ENCODE data around the gene AREL1.
A peak's percentile ranks its signal among the peaks of the same experiment; 100 is the strongest.

Gene AREL1

GRCh38 chr14:74658535-74659131 is 54.2 kb downstream of the AREL1 start:
- FAIRE-seq: no peak

DNA sequence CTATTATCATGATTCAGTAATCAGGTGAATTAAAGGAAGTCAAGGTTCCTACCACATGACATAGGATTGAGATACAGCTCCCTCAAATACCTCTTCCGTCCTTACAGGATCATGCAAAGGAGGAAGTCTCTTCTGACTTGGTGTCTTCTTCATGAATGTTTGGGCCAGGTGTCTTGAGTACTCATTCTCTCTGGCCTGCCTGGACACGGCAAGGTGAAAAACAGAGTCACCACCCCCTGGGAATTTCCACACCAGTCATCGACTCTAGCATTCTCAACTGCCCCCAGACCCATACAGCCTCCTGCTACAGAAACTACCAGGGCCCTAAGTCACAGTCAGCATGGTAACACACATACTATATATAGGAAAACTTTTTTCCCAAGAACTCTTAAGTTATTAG is 55.9 kb downstream of the AREL1 start:
- FAIRE-seq: no peak

- FAIRE-seq: peak; percentile 35
Measured at GRCh38 chr14:74655599-74656395, 57.1 kb downstream of the AREL1 start.

- no peak for FAIRE-seq
Measured at GRCh38 chr14:74654931-74655330, 57.9 kb downstream of the AREL1 start.

- no peak for FAIRE-seq
Measured at GRCh38 chr14:74653386-74654138, 59.3 kb downstream of the AREL1 start.

- no peak for FAIRE-seq
Measured at GRCh38 chr14:74652541-74652940, 60.3 kb downstream of the AREL1 start.

GRCh38 chr14:74650927-74651686 is 61.8 kb downstream of the AREL1 start:
- FAIRE-seq: no peak

GRCh38 chr14:74649673-74650072 is 63.2 kb downstream of the AREL1 start:
- FAIRE-seq: no peak

- FAIRE-seq: no peak
Measured at GRCh38 chr14:74649167-74649566, 63.7 kb downstream of the AREL1 start.

DNA sequence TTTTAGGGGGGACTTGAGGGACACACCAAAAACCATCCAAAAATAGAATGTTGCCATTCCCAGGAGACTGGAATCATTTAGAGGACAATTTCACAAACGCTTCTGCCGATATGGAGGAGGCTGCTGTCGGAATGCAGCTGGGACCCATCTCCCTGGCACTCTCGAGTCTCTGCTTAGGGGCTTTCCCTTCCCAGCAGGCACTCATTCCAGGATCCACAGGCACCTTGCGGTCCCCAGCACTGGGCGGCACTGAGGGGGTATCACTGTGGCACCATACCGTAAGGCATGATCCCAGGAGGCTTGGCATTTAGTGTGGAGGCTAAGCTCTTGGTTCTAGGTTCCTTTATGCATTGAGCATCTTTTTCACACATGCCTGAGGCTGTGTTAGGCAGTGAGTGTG is 64.3 kb downstream of the AREL1 start:
- FAIRE-seq: no peak

DNA sequence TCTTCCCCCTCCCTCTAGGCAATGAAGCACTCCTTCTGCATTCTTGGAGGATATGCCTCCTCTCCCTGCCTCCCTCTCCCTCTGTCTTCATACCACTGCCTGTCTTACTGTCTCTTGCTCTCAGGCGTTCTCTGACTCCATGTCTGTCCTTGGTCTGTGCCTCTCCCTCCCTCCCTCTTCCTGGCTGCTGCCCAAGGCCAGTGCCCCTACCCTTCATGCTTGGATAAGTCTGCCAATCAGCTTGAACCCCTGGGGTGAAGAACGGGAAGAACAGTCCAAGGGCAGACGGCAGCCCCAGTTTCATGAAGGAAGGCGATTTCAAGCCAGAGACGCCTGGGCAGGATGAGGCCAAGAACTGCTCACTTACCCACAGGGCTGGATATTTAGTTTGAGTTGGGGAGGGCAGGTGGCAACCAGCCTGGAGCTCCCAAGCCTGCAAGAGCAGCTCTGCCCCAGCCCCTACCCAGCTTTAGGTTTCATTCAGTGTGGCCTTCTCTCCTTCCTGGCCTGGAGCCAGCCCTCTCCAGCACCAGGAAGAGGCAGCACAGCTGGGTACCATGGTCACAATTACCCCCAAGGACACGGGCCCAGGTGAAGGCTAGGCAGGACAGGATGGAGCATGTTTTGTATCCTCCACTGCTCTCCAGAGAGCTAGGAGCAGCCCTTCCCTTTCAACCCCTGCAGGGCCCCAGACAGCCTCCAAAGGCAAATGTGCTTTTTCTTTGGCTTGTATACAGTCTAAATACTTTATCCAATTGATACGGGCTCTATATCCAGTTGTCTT is 65.0 kb downstream of the AREL1 start:
- no peak for FAIRE-seq

DNA sequence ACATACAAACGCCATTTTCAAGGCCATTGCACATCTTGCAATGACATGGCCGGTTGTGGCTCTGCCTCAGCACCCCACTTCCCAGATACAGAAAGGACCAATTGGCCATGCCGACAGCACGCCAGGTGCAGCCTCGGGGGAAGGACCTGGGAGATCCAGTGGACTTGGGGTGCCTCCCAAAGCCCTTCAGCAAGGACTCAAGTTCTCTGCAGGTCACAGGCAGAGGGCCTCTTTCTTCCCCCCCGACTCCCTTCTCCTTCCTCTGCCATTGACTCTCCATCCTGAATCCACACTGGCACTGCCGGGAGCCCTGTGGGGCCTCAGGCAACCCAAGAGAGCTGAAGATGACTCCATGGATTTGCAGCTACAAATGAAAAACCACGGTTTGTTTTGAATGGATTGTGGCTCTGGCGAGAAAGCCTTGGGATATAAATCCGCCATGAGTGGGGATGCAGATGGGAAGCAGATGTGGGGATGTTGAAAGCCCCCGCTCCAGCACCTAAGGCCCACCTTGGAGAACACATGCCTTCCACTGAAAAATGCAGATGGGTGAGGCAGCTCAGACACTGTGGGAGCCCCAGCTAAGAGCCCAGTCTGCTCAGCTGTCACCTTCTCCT is 65.7 kb downstream of the AREL1 start:
- no peak for FAIRE-seq

GRCh38 chr14:74645756-74646470 is 67.0 kb downstream of the AREL1 start:
- no peak for FAIRE-seq

DNA sequence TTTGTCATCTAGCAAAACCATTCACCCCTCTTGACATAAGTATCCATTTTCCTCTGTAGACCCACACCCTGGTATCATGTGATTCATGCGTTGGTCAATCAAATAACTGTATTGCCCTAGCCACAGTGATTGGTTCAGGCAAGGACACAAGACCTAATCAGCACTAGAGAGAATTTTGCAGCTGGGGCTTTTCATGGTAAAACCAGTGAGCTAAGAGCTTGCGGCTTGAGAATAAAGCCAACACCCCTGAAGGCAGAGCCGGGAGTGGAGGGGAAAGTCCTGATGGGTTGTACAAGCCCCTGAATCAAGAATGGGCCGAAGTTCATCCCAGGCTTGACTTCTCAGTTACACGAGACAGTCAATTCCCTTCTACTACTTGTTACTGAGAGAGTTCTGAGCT is 67.6 kb downstream of the AREL1 start:
- no peak for FAIRE-seq

GRCh38 chr14:74641601-74642391 is 71.1 kb downstream of the AREL1 start:
- no peak for FAIRE-seq

DNA sequence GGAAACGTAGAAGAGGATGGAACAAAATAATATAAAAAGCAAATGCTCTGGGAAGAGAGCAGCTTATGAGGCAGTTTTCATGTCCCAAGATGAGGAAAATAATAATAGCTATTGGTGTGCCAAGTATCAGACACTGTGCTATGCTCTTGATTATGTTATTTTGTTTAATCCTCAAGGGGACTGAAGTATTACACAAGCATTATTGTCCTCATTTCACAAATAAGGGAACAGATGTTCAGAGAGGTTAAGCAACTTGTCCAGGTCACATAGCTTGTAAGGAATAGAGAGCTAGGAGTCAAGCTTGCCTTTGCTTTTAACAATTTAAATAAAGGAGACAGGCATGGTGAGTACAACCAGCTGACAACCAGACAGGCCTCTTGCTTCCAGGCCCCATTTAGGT is 73.9 kb downstream of the AREL1 start:
- FAIRE-seq: no peak

DNA sequence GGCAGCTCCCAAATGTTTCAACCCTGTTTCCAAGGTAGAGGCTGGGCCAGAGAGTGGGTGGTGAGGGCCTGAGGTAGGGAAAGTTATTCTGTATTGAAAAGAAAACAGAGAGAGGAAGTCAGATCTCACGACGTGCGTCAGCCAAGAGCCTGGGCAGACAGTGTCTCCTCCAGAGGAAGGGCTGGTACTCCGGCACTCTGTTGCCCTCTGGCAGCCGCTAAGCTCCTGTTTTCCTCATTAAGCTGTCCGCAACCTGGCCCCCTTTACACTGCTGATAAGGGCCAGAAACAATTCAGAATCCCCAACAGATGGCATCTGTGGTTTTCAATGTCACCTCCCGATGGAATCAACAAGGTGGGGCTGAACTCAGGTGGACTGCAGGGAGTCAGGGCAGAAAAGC is 74.8 kb downstream of the AREL1 start:
- FAIRE-seq: no peak

DNA sequence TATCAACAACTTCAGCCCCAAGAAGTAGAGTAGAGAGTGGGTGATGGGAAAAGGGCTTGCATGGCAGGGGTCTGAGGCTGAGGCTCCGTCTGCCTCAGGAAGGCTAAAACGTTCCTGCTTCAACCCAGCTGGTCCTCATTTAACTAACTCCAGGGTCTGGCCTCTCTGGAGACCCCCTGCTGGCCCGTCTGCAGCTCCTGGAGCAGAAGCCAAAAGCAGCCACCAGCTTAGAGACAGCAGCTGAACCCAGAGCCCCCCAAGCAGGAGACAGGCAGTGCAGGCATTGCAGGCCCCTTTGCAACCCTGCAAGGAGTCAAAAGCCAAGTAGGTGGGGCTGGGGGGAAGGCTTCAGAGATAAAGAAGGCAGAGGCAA is 75.7 kb downstream of the AREL1 start:
- FAIRE-seq: no peak

- FAIRE-seq: no peak
Measured at GRCh38 chr14:74636424-74637177, 76.3 kb downstream of the AREL1 start.

DNA sequence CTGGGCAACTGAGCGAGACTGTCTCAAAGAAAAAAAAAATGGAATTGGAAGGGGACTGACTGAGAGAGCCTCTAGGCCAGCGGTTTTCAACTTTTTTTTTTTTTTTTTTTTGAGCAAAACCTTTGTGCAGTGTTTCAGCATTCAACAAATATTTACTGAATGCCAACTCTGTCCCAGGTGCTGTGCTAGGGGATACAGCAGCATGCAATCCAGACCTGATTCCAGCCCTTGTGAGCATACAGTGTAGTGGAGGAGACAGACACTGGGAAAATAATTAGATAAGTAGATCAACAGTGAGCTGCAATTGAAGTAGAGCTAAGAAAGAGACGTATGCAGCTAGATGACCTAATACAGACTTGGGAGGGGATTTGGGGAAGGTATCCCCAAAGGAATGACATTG is 77.0 kb downstream of the AREL1 start:
- FAIRE-seq: no peak
